ENCODE measurements around the gene CACNA2D1. TPM values are rescaled to one million over a fixed set of nuclear protein-coding genes. Genes with fewer than 3 reads are reported as not detected.

The CACNA2D1 gene
- total RNA-seq, 1 donor from 2014 or later, result not detected

GRCh38 chr7:82450759-82451158 is 7.2 kb upstream of the CACNA2D1 start:
- no peaks in the 10 kb centered on the region for H3K36me3 Mint-ChIP-seq (ENCODE audit: low read depth)
- POLR2A ChIA-PET, result no interaction called here

GRCh38 chr7:82449910-82450309 is 6.3 kb upstream of the CACNA2D1 start:
- H3K36me3 Mint-ChIP-seq (ENCODE audit: low read depth), result no peaks in the 10 kb centered on the region
- no peaks in the 10 kb centered on the region for H3K9me3 Mint-ChIP-seq
- no peak overlapping the region for H3K4me3 Mint-ChIP-seq
- H3K27ac Mint-ChIP-seq, result no peak overlapping the region
- POLR2A ChIA-PET, result no interaction called here
- H3K27me3 Mint-ChIP-seq, result peaks cover 10% of the 10 kb centered on the region
- DNase-seq, result no peak
- no peak for TF ChIP-seq CTCF (IDR thresholded peaks at IDR 0.05)
- intact Hi-C loops (cut with micrococcal nuclease), result no loop called here
- ATAC-seq (ENCODE audit: low read depth), result no peak
- H3K4me1 Mint-ChIP-seq, result no peaks in the 10 kb centered on the region
- CTCF ChIA-PET, result interaction anchor here (0.7 kb wide), 1 partner anchor 951 kb away, joined by 3 read pairs; no protein-coding TSS in a partner anchor

More at GRCh38 chr7:82450759-82451158, 7.2 kb upstream of the CACNA2D1 start:
- Mint-ChIP-seq H3K4me1 (no peaks in the 10 kb centered on the region), H3K9me3 (no peaks in the 10 kb centered on the region), H3K27ac (no peak overlapping the region), H3K27me3 (peaks cover 2% of the 10 kb centered on the region), H3K4me3 (no peak overlapping the region)
- ATAC-seq (ENCODE audit: low read depth) (no peak), DNase-seq (no peak)
- CTCF ChIA-PET, result no interaction called here
- intact Hi-C loops (cut with micrococcal nuclease), result no loop called here
- no peak for TF ChIP-seq CTCF (IDR thresholded peaks at IDR 0.05)

GRCh38 chr7:82446897-82447296 is 3.3 kb upstream of the CACNA2D1 start:
- ATAC-seq (ENCODE audit: low read depth) (no peak), DNase-seq (no peak)
- peaks cover 10% of the 10 kb centered on the region for H3K4me1 Mint-ChIP-seq
- ChIA-PET CTCF (no interaction called here), POLR2A (no interaction called here)
- no peaks in the 10 kb centered on the region for H3K9me3 Mint-ChIP-seq
- peaks cover 27% of the 10 kb centered on the region for H3K27me3 Mint-ChIP-seq
- H3K27ac Mint-ChIP-seq, result no peak overlapping the region
- intact Hi-C loops (cut with micrococcal nuclease), result no loop called here
- H3K36me3 Mint-ChIP-seq (ENCODE audit: low read depth), result no peaks in the 10 kb centered on the region
- no peak overlapping the region for H3K4me3 Mint-ChIP-seq
- no peak for TF ChIP-seq CTCF (IDR thresholded peaks at IDR 0.05)

GRCh38 chr7:82445271-82445670 is 1.7 kb upstream of the CACNA2D1 start:
- Mint-ChIP-seq H3K4me3 (no peak overlapping the region), H3K27me3 (peaks cover 37% of the 10 kb centered on the region), H3K36me3 (ENCODE audit: low read depth) (no peaks in the 10 kb centered on the region), H3K4me1 (peaks cover 10% of the 10 kb centered on the region), H3K9me3 (no peaks in the 10 kb centered on the region), H3K27ac (no peak overlapping the region)
- intact Hi-C loops (cut with micrococcal nuclease), result no loop called here
- DNase-seq, result no peak
- POLR2A ChIA-PET, result no interaction called here
- CTCF ChIA-PET, result no interaction called here
- TF ChIP-seq CTCF (IDR thresholded peaks at IDR 0.05), result no peak
- no peak for ATAC-seq (ENCODE audit: low read depth)

GRCh38 chr7:82444220-82444909 is 788 bp upstream of the CACNA2D1 start:
- H3K4me3 Mint-ChIP-seq, result peak overlapping the region; percentile 52
- DNase-seq, result no peak
- ATAC-seq (ENCODE audit: low read depth), result no peak
- H3K9me3 Mint-ChIP-seq, result no peaks in the 10 kb centered on the region
- intact Hi-C loops (cut with micrococcal nuclease), result no loop called here
- POLR2A ChIA-PET, result no interaction called here
- TF ChIP-seq CTCF (IDR thresholded peaks at IDR 0.05), result no peak
- CTCF ChIA-PET, result no interaction called here
- no peaks in the 10 kb centered on the region for H3K36me3 Mint-ChIP-seq (ENCODE audit: low read depth)
- H3K4me1 Mint-ChIP-seq, result peaks cover 10% of the 10 kb centered on the region
- no peak overlapping the region for H3K27ac Mint-ChIP-seq
- peaks cover 37% of the 10 kb centered on the region for H3K27me3 Mint-ChIP-seq
